Bronchial epithelial cell (primary cell): ENCODE data around the gene SLC27A5. TPM values are rescaled to one million over a fixed set of nuclear protein-coding genes. Genes with fewer than 3 reads are reported as not detected.
"Not testable (repeated sequence)": the region's sequence is repeated elsewhere in the genome, so short reads cannot be mapped to it uniquely, and the experiment has no call there.

Experiments used
- DNase-seq: peaks from one replicate; pipeline ENCODE4 v3.0.0-alpha.2; 2010; ENCODE audit warnings: low read depth
- FAIRE-seq: peaks from 2 replicates; lab custom pipeline; 2011; peaks lifted over from hg19 to GRCh38; lab: Jason Lieb, UNC
- H3K27me3 ChIP-seq: 2 replicates; pipeline ENCODE4 v1.5.1; 2011; ENCODE audit warnings: low read length; ENCODE audit not compliant: control insufficient read depth, insufficient read depth
- H3K36me3 ChIP-seq: 2 replicates; pipeline ENCODE4 v1.5.1; 2011; ENCODE audit warnings: low read length; ENCODE audit not compliant: control insufficient read depth, insufficient read depth
- H3K4me3 ChIP-seq: 2 replicates; pipeline ENCODE4 v1.5.1; 2011; ENCODE audit warnings: mild to moderate bottlenecking, low read depth, low read length, control low read depth
- total RNA-seq: library from RNA; depleted of rRNA; stranded (reverse); fragments of >200 nt; gene quantifications from 2 replicates; pipeline ENCODE4 v1.2.1, GENCODE V29; 2014
- TF ChIP-seq, protein P1 (sequence below): IDR thresholded peaks from 2 replicates; pipeline ENCODE4 v1.5.1; 2011; ENCODE audit warnings: mild to moderate bottlenecking, moderate library complexity, low read length, control low read depth, inconsistent platforms; ENCODE audit not compliant: insufficient read depth, severe bottlenecking

SLC27A5 gene
- total RNA-seq, 1 donor from 2014 or later, result 11.1 TPM

DNA sequence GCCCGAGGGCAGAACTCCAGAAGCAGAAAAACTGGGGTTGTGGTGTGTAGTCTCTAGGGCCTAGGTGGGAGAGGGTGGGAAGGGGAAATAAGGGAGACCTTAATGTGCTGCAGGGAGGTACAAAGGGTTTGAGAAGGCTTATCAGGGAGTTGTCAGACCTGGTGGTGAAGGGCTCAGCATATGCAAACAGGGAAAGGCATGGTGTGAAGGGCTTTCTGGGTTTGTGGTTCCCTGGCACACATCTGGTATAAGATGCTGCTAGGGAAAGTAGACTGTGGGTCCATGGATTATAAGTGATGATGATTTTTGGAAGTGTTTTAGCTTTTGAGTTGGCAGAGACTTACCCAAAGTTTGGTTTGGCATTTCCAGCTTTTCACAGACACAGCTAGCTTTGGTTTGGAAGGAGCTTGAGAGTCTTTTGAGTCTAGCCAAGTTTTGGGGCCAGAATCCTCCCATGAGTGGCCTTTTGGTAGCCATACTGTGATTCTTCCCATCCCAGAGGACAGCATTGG, 34.3 kb upstream of the SLC27A5 start:
- H3K4me3 ChIP-seq, result peak overlapping the region; percentile 66
- TF ChIP-seq, protein P1, sequence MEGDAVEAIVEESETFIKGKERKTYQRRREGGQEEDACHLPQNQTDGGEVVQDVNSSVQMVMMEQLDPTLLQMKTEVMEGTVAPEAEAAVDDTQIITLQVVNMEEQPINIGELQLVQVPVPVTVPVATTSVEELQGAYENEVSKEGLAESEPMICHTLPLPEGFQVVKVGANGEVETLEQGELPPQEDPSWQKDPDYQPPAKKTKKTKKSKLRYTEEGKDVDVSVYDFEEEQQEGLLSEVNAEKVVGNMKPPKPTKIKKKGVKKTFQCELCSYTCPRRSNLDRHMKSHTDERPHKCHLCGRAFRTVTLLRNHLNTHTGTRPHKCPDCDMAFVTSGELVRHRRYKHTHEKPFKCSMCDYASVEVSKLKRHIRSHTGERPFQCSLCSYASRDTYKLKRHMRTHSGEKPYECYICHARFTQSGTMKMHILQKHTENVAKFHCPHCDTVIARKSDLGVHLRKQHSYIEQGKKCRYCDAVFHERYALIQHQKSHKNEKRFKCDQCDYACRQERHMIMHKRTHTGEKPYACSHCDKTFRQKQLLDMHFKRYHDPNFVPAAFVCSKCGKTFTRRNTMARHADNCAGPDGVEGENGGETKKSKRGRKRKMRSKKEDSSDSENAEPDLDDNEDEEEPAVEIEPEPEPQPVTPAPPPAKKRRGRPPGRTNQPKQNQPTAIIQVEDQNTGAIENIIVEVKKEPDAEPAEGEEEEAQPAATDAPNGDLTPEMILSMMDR, result no peak
- no peak for DNase-seq
- H3K36me3 ChIP-seq, result peaks cover 45% of the 10 kb centered on the region
- no peaks in the 10 kb centered on the region for H3K27me3 ChIP-seq
- no peak for FAIRE-seq

DNA sequence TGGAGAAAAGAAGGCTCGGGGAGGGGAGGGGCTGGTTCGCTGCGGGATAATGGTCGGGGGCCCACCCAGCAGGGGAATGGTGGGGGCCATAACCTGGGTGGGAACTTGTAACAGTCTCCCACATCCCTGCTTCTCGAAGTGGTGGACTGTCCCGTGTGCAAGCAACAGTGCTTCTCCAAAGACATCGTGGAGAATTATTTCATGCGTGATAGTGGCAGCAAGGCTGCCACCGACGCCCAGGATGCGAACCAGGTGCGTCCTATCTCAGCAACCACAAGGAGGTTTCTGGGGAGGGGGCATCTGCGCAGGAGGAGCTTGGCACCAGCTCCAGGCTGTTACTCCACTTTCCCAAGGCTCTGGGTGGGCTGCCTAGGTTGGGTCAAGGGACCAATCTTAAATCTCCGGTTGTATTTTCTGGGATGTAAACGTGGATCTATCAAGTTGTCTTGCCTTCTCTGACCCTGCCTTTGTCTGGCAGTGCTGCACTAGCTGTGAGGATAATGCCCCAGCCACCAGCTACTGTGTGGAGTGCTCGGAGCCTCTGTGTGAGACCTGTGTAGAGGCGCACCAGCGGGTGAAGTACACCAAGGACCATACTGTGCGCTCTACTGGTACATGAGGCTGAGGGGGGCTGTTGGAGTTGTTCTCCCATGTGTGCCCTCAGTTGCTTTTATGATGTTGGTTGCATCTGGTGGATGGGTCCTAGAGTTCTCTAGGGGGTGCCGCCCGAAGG, 33.7 kb upstream of the SLC27A5 start:
- peak overlapping the region; percentile 66 for H3K4me3 ChIP-seq
- TF ChIP-seq, protein P1, result no peak
- peaks cover 40% of the 10 kb centered on the region for H3K36me3 ChIP-seq
- H3K27me3 ChIP-seq, result no peaks in the 10 kb centered on the region
- FAIRE-seq (no peak), DNase-seq (no peak)

DNA sequence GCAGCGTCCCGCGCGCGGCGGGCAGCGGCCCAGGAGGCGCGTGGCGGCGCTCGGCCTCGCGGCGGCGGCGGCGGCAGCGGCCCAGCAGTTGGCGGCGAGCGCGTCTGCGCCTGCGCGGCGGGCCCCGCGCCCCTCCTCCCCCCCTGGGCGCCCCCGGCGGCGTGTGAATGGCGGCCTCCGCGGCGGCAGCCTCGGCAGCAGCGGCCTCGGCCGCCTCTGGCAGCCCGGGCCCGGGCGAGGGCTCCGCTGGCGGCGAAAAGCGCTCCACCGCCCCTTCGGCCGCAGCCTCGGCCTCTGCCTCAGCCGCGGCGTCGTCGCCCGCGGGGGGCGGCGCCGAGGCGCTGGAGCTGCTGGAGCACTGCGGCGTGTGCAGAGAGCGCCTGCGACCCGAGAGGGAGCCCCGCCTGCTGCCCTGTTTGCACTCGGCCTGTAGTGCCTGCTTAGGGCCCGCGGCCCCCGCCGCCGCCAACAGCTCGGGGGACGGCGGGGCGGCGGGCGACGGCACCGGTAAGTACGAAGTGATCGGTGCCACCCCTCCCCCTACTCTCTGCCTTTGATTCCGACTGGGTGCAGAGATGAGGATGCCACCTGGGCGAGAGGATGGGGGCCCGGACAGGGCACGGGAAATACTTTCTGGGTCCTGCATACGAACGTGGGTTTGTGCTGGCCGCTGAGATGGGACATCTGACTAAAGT, 32.9 kb upstream of the SLC27A5 start:
- H3K4me3 ChIP-seq, result peak overlapping the region; percentile 66
- no peaks in the 10 kb centered on the region for H3K27me3 ChIP-seq
- DNase-seq (no peak), FAIRE-seq (no peak)
- TF ChIP-seq, protein P1, result no peak
- peaks cover 34% of the 10 kb centered on the region for H3K36me3 ChIP-seq

DNA sequence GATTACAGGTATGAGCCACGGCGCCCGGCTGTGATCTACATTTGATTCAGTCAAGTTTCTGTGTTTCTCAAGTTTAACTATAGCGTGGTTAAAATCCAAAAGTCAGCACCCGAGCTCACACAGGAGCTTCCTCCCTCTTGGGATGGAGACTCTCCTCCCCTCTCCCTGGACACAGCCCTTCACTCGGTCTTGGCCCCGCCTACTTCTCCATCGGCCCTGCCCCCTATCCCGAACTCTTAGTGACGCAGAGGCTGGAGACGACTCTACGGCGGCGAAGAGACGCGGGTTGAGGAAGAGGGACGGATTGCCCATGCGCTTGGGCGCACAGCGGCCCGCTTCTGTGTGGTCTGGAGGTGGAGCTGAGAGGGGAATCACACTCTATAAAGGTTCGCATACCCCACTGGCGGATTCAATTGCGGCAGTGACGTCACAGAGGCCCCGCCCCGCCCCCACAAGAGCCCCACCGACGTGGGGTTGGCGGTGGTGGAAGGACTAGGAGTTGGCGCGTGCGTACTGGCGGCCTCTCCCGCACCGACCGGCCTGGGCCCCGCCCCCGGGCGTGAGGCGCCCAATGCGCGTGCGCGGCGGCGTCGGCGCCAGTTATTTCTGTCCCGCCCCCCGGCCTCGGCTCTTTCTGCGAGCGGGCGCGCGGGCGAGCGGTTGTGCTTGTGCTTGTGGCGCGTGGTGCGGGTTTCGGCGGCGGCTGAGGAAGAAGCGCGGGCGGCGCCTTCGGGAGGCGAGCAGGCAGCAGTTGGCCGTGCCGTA, 32.2 kb upstream of the SLC27A5 start, which contains the start of gene TRIM28:
Gene TRIM28 (plus strand): TSS at position 239 of the 765 bp plus-strand sequence. CDS start 694 bp downstream, outside the sequence.
- DNase-seq (peak; percentile 93), FAIRE-seq (peak; percentile 83)
- H3K27me3 ChIP-seq, result no peaks in the 10 kb centered on the region
- TF ChIP-seq, protein P1, result no peak
- H3K4me3 ChIP-seq, result peak within 1 kb of the TSS; percentile 66
- H3K36me3 ChIP-seq, result peaks cover 29% of the 10 kb centered on the region

DNA sequence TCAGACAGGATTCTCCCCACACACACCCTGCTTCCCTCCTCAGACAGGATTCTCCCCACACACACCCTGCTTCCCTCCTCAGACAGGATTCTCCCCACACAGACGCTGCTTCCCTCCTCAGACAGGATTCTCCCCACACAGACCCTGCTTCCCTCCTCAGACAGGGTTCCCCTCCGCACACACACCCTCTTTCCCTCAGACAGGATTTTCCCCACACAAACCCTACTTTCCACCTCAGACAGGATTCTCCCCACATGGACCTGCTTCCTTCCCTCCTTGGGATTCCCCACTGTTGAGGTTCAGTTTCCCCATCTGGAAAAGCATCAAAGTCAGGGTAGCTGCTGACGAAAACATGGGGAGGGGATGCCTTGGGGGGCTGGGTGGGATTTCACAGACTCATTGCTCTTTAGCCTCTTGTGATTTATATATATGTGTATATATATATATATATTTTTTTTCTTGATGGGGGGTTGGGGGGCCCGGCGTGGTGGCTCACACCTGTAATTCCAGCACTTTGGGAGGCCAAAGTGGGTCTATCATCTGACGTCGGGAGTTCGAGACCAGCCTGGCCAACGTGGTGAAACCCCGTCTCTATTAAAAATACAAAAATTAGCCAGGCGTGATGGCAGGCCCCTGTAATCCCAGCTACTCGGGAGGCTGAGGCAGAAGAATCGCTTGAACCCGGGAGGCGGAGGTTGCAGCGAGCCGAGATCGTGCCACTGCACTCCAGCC, 31.0 kb upstream of the SLC27A5 start:
- FAIRE-seq, H3K27me3 ChIP-seq, DNase-seq, H3K4me3 ChIP-seq: not testable (repeated sequence)
- peaks cover 19% of the 10 kb centered on the region for H3K36me3 ChIP-seq

DNA sequence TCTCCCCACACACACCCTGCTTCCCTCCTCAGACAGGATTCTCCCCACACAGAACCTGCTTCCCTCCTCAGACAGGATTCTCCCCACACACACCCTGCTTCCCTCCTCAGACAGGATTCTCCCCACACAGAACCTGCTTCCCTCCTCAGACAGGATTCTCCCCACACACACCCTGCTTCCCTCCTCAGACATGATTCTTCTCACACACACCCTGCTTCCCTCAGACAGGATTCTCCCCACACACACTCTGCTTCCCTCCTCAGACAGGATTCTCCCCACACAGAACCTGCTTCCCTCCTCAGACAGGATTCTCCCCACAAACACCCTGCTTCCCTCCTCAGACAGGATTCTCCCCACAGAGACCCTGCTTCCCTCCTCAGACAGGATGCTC, 27.4 kb upstream of the SLC27A5 start:
- H3K36me3 ChIP-seq, FAIRE-seq, H3K4me3 ChIP-seq, H3K27me3 ChIP-seq, DNase-seq: not testable (repeated sequence)
